ENCODE results near the gene FAM227B. TPM values are rescaled to one million over a fixed set of nuclear protein-coding genes. Genes with fewer than 3 reads are reported as not detected.
"Not testable (repeated sequence)": the region's sequence is repeated elsewhere in the genome, so short reads cannot be mapped to it uniquely, and the experiment has no call there.

FAM227B gene
- total RNA-seq, 1 donor from 2014 or later: 25.1 TPM

DNA sequence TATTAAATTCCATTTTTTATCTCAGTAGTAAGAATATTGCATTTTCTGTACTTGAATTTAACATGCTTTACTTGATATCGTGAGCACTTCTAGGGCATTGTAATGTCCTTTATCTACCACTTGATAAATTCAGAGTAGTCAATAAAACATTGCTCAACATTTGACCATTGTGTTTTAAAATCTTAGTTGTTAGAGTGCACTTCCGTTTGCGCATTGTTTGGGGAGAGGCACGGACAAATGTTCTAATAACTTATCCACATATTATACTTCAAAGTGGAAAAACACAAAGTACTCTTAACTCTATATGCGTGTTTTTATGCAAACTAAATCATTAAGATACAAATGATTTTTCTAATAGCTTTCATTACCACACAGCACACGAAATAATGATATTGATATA is 419 bp downstream of the FAM227B start:
- H3K36me3 Mint-ChIP-seq: peaks cover 14% of the 10 kb centered on the region
- H3K4me1 ChIP-seq: peaks cover 30% of the 10 kb centered on the region
- H3K4me3 ChIP-seq: peak overlapping the region; percentile 89
- no peaks in the 10 kb centered on the region for H3K36me3 ChIP-seq
- H3K27me3 Mint-ChIP-seq (ENCODE audit: insufficient read depth, low read depth): no peaks in the 10 kb centered on the region
- no peaks in the 10 kb centered on the region for H4K20me1 ChIP-seq (ENCODE audit: low read depth)
- H3K9me3 ChIP-seq (ENCODE audit: low read depth): no peaks in the 10 kb centered on the region
- peak overlapping the region; percentile 79 for H3K4me2 ChIP-seq
- H3K4me1 Mint-ChIP-seq: peaks cover 22% of the 10 kb centered on the region
- peak overlapping the region; percentile 55 for H2AFZ ChIP-seq (replicated peaks)
- no peak for DNase-seq (ENCODE audit: low spot score)
- peak overlapping the region; percentile 98 for H3K4me3 Mint-ChIP-seq
- peak overlapping the region; percentile 47 for H3K9ac ChIP-seq
- peaks cover 14% of the 10 kb centered on the region for H3K9me3 Mint-ChIP-seq
- H3K27ac ChIP-seq: no peak overlapping the region
- TF ChIP-seq EZH2phosphoT487 (IDR thresholded peaks at IDR 0.05): no peak
- TF ChIP-seq, protein P1, sequence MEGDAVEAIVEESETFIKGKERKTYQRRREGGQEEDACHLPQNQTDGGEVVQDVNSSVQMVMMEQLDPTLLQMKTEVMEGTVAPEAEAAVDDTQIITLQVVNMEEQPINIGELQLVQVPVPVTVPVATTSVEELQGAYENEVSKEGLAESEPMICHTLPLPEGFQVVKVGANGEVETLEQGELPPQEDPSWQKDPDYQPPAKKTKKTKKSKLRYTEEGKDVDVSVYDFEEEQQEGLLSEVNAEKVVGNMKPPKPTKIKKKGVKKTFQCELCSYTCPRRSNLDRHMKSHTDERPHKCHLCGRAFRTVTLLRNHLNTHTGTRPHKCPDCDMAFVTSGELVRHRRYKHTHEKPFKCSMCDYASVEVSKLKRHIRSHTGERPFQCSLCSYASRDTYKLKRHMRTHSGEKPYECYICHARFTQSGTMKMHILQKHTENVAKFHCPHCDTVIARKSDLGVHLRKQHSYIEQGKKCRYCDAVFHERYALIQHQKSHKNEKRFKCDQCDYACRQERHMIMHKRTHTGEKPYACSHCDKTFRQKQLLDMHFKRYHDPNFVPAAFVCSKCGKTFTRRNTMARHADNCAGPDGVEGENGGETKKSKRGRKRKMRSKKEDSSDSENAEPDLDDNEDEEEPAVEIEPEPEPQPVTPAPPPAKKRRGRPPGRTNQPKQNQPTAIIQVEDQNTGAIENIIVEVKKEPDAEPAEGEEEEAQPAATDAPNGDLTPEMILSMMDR (IDR thresholded peaks at IDR 0.05): no peak
- TF ChIP-seq EZH2 (IDR thresholded peaks at IDR 0.05): no peak
- peak overlapping the region; percentile 99 for H3K27ac Mint-ChIP-seq
- no peaks in the 10 kb centered on the region for H3K27me3 ChIP-seq
- peaks cover 49% of the 10 kb centered on the region for H3K79me2 ChIP-seq (ENCODE audit: low read depth)
- no peaks in the 10 kb centered on the region for H3F3A ChIP-seq (ENCODE audit: low read depth)

- Histone ChIP-seq H3K4me3 (peak overlapping the region; percentile 89), H4K20me1 (ENCODE audit: low read depth) (no peaks in the 10 kb centered on the region), H3K9me3 (ENCODE audit: low read depth) (no peaks in the 10 kb centered on the region), H3K9ac (no peak overlapping the region), H3K36me3 (no peaks in the 10 kb centered on the region), H2AFZ (replicated peaks) (no peak overlapping the region), H3K4me1 (peaks cover 24% of the 10 kb centered on the region), H3K79me2 (ENCODE audit: low read depth) (peaks cover 39% of the 10 kb centered on the region), H3K27ac (no peak overlapping the region), H3F3A (ENCODE audit: low read depth) (no peaks in the 10 kb centered on the region), H3K4me2 (peak overlapping the region; percentile 79), H3K27me3 (no peaks in the 10 kb centered on the region)
- no peak overlapping the region for H3K27ac Mint-ChIP-seq
- H3K9me3 Mint-ChIP-seq: peaks cover 18% of the 10 kb centered on the region
- H3K4me1 Mint-ChIP-seq: peaks cover 22% of the 10 kb centered on the region
- H3K4me3 Mint-ChIP-seq: peak overlapping the region; percentile 42
- DNase-seq (ENCODE audit: low spot score): no peak
- H3K36me3 Mint-ChIP-seq: peaks cover 17% of the 10 kb centered on the region
- no peak for TF ChIP-seq EZH2 (IDR thresholded peaks at IDR 0.05)
- TF ChIP-seq EZH2phosphoT487 (IDR thresholded peaks at IDR 0.05): no peak
- TF ChIP-seq, protein P1 (IDR thresholded peaks at IDR 0.05): no peak
- no peaks in the 10 kb centered on the region for H3K27me3 Mint-ChIP-seq (ENCODE audit: insufficient read depth, low read depth)
These were observed 1.4 kb downstream of the FAM227B start for GRCh38 chr15:49619226-49619625.

DNA sequence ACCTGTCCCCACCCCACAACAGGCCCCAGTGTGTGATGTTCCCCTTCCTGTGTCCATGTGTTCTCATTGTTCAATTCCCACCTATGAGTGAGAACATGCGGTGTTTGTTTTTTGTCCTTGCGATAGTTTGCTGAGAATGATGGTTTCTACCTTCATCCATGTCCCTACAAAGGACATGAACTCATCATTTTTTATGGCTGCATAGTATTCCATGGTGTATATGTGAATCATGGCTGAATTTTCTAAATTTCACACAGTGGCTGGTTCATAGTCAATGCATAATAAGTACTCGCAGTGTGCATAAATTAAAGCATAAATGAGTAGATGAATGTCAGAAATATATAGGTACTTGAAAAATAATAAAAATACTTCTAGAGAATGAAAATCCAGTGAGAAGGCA is 8.4 kb downstream of the FAM227B start:
- not testable (repeated sequence) for H3K79me2 ChIP-seq (ENCODE audit: low read depth); H3K4me1 ChIP-seq; H3K9me3 ChIP-seq (ENCODE audit: low read depth); H3K27ac ChIP-seq; H3K4me3 Mint-ChIP-seq; H3K27me3 Mint-ChIP-seq (ENCODE audit: insufficient read depth, low read depth); H2AFZ ChIP-seq (replicated peaks); H3K27me3 ChIP-seq; H3K4me2 ChIP-seq; DNase-seq (ENCODE audit: low spot score); H3K9ac ChIP-seq; H3K4me3 ChIP-seq; H3K4me1 Mint-ChIP-seq; H4K20me1 ChIP-seq (ENCODE audit: low read depth); H3F3A ChIP-seq (ENCODE audit: low read depth); H3K27ac Mint-ChIP-seq; H3K36me3 ChIP-seq
- Mint-ChIP-seq H3K9me3 (peaks cover 21% of the 10 kb centered on the region), H3K36me3 (peaks cover 19% of the 10 kb centered on the region)

- no peak for TF ChIP-seq EZH2phosphoT487 (IDR thresholded peaks at IDR 0.05)
- no peak for TF ChIP-seq EZH2 (IDR thresholded peaks at IDR 0.05)
- TF ChIP-seq, protein P1 (IDR thresholded peaks at IDR 0.05): no peak
- Mint-ChIP-seq H3K27me3 (ENCODE audit: insufficient read depth, low read depth) (no peaks in the 10 kb centered on the region), H3K36me3 (peaks cover 17% of the 10 kb centered on the region), H3K4me3 (no peak overlapping the region), H3K27ac (no peak overlapping the region), H3K9me3 (peaks cover 14% of the 10 kb centered on the region), H3K4me1 (no peaks in the 10 kb centered on the region)
- H3K36me3 ChIP-seq: peaks cover 3% of the 10 kb centered on the region
- H3F3A ChIP-seq (ENCODE audit: low read depth): no peaks in the 10 kb centered on the region
- H3K27ac ChIP-seq: no peak overlapping the region
- no peaks in the 10 kb centered on the region for H3K79me2 ChIP-seq (ENCODE audit: low read depth)
- DNase-seq (ENCODE audit: low spot score): no peak
- no peaks in the 10 kb centered on the region for H3K4me1 ChIP-seq
- H3K4me2 ChIP-seq: no peak overlapping the region
- H3K9ac ChIP-seq: no peak overlapping the region
- H3K9me3 ChIP-seq (ENCODE audit: low read depth): peaks cover 4% of the 10 kb centered on the region
- no peaks in the 10 kb centered on the region for H3K27me3 ChIP-seq
- H4K20me1 ChIP-seq (ENCODE audit: low read depth): no peaks in the 10 kb centered on the region
- no peak overlapping the region for H2AFZ ChIP-seq (replicated peaks)
- no peak overlapping the region for H3K4me3 ChIP-seq
These were observed 10.3 kb downstream of the FAM227B start for GRCh38 chr15:49610157-49610918.
